Central memory CD4-positive, alpha-beta T cell (primary cell): ENCODE data around the gene KDM2B.
"Not testable (repeated sequence)": the region's sequence is repeated elsewhere in the genome, so short reads cannot be mapped to it uniquely, and the experiment has no call there.

Source experiments
- DNase-seq: peaks from one replicate; pipeline ENCODE4 v3.0.0; 2022
- total RNA-seq, 3 experiments: gene quantifications; one replicate each; lab custom pipeline; 2026; lab: John Stamatoyannopoulos, UW

KDM2B gene
- 85.7 to 133 (median 123) reads per million in 3 experiments for total RNA-seq

DNA sequence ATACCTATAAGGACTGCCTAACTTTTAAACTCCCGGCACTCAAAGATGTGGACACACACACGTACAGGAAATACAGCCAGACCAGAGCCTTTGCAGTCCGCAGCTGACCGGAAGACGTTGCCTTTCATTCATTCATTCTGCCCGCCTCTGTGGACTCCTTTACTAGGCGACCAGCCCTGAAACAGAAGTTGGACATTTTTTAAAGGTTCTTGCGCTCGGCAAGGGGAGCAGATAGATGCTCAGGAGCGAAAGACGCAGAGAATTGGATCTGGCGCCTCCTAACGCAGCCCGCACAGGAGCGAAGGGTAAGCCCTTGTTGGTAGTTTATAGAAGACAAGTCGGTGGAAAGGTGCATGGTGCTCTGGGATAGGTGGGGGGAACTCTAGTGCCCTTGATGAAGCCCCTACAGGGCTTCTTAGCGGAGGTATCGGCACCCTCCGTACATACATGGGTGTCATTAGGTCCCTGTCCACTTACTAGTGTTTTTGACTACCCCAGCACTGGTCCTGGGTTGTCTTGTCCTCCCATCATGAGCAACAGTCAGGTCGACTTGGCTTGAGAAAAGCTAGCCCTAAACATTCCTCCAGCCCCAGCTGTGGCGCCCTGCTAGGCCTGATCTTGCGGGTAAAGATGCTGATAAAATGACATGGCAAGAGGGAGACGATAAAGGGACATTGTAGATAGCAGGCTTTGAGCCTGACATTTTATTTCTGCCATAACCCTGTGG is at the start of gene KDM2B:
KDM2B (minus strand) TSS at position 65 of the 727 bp plus-strand sequence. CDS start 112 bp downstream, outside the sequence.
- DNase-seq = peak; percentile 19

- no peak for DNase-seq
These were observed 47.7 kb upstream of the KDM2B start for GRCh38 chr12:121628536-121628935.

DNA sequence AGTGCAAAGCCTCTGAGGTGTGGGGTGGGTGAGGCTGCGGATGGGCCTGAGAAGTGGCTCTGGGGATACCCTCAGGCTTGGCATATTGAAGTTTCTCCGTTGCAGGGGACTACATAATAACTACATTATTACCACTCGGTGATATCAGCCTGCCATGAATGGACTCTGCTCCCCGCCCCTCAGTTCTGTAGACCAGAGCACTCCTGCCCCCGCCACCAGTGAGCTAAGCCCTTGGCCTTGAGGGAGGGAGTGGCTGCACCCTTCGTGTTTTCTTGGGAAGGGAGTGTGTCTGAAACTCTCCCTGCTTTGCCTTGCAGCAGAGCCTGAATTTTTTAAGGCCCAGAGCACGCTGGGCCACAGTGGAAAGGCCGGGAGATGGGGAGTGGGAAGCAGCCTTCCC is 47.2 kb upstream of the KDM2B start:
- DNase-seq = no peak

- peak; percentile 82 for DNase-seq
These were observed 46.2 kb upstream of the KDM2B start for GRCh38 chr12:121626853-121627640.

GRCh38 chr12:121626087-121626852 is 45.4 kb upstream of the KDM2B start, which contains the start of gene ORAI1:
Gene ORAI1, plus strand, starts transcription at chr12:121626530.
- peak; percentile 95 for DNase-seq

DNA sequence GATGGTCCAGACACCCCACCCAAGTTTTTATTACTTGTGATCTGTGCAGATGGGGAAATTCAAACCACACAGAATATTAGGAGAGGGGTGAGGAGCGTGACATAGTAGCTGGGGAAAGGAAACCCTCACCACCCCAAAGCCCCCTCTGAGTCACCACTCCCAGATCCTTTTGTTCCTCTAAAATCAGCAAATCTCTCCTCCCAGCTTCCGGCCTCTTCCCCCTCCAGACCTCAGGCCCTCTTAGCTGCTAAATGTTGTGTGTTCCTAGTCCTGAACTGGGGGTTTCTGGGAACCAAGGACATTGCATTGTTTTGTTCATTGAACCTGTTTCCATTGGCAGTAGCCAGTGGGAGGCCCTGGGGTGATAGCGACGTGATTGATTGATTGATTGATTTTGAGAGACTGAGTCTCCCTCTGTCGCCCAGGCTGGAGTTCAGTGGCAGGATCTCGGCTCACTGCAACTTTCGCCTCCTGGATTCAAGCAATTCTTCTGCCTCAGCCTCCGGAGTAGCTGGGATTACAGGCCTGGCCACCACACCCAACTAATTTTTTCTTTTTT is 39.6 kb upstream of the KDM2B start:
- no peak for DNase-seq

- no peak for DNase-seq
These were observed 37.9 kb upstream of the KDM2B start for GRCh38 chr12:121618659-121619233.

- DNase-seq = no peak
These were observed 34.1 kb upstream of the KDM2B start for GRCh38 chr12:121614872-121615467.

DNA sequence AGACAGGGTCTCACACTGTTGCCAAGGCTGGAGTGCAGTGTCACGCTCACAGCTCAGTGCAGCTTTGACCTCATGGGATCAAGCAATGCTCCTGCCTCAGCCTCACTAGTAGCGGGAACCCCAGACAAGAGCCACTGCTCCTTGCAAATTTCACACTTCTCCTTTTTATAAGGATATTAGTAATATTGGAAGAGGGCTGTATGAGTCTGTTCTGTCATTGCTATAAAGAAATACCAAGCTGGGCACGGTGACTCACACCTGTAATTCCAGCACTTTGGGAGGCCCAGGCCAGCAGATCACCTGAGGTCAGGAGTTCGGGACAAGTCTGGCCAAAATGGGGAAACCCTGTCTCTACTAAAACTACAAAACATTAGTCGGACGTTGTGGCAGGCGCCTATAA is 32.6 kb upstream of the KDM2B start:
- no peak for DNase-seq

GRCh38 chr12:121611306-121611705 is 30.5 kb upstream of the KDM2B start:
- DNase-seq = no peak

GRCh38 chr12:121610239-121611149 is 29.7 kb upstream of the KDM2B start:
- DNase-seq = no peak

DNA sequence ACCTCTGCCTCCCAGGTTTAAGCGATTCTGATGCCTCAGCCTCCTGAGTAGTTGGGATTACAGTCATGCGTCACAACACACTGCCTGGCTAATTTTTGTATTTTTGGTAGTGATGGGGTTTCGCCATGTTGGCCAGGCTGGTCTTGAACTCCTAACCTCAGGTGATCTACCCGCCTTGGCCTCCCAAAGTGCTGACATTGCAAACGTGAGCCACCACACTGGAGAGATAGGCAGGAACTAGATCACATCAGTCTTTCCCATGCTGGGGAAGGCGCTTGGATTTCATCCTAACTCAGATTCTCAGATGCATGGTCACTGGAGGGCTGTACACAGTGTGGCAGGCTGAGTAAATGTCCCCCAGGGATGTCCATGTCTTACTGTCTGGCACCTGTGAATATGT is 27.5 kb upstream of the KDM2B start:
- no peak for DNase-seq

GRCh38 chr12:121603581-121603980 is 22.8 kb upstream of the KDM2B start:
- no peak for DNase-seq

- no peak for DNase-seq
These were observed 21.9 kb upstream of the KDM2B start for GRCh38 chr12:121602766-121603165.

GRCh38 chr12:121600702-121601336 is 20.0 kb upstream of the KDM2B start:
- DNase-seq = no peak

DNA sequence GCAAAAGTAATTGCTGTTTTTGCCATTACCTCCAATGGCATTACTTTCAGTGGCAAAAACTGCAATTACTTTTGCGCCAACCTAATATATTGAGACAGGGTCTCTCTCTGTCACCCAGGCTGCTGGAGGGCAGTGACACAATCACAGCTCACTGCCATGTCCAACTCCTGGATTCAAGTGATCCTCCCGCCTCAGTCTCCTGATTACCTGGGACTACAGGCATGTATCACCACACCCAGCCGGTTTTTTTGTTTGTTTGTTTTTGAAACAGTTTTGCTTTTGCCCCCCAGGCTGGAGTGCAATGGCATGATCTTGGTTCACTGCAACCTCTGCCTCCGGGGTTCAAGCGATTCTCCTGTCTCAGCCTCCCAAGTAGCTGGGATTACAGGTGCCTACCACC is 15.7 kb upstream of the KDM2B start:
- DNase-seq = no peak

DNA sequence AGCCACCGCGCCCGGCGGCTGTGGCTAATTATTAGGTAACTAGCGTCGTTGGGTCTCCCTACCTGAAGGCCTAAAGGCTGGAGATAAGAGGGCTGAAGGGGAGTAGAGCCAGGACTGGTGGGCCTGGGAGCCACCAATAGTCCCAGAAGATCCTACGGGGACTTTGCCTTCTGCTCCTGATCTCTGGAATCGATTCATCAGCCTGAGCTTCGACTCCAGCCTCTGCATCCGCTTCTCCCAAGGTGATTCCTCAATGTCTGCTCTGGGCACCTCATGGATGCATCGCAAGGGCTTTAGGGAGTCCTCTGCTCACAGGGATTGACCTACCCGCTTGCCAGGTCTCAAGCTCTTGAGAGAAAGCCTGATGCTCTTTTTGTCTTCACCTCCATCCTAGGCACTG is 14.7 kb upstream of the KDM2B start:
- no peak for DNase-seq

GRCh38 chr12:121592320-121592719 is 11.5 kb upstream of the KDM2B start:
- no peak for DNase-seq

DNA sequence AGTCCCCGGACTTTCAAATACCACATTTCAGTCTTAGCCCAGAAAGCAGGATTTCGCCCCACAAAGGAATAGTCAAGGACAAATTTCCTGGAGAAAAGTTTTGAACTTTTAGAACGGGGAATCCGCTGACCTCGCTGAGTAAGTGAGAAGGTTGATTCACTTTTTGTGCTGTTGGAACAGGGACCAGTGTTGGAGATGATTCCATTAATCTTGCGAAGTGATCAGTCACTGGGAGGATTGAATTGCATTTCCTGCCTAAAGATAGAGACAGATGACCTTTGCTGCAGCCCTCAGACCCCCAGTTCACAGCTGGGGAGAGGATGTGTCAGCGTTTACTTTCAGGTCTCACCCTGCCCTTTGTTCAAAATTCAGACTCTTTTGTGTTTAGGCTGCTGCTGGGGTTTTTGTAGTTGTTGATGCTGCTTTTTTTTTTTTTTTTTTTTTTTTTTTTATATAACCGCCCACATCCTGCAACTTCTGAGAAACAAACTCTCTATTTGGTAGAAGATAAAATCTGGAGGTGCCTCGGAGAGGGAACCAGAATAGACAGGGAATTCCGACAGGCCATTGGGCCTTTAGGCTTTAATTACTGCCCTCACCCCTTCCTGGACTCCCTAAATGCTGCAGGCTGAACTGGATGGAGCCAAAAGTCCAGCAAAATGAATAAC is 9.8 kb upstream of the KDM2B start:
- peak; percentile 84 for DNase-seq

- not testable (repeated sequence) for DNase-seq
These were observed 4.1 kb upstream of the KDM2B start for GRCh38 chr12:121584885-121585284.
